GM15510 (cell line): ENCODE measurements around the gene PAPPA2.

Experiments used
- POLR2A ChIP-seq: IDR thresholded peaks from 3 replicates; pipeline ENCODE4 v1.6.1; 2011; ENCODE audit warnings: borderline replicate concordance; ENCODE audit not compliant: insufficient read length; ENCODE audit errors: extremely low read depth

The PAPPA2 gene, protein sequence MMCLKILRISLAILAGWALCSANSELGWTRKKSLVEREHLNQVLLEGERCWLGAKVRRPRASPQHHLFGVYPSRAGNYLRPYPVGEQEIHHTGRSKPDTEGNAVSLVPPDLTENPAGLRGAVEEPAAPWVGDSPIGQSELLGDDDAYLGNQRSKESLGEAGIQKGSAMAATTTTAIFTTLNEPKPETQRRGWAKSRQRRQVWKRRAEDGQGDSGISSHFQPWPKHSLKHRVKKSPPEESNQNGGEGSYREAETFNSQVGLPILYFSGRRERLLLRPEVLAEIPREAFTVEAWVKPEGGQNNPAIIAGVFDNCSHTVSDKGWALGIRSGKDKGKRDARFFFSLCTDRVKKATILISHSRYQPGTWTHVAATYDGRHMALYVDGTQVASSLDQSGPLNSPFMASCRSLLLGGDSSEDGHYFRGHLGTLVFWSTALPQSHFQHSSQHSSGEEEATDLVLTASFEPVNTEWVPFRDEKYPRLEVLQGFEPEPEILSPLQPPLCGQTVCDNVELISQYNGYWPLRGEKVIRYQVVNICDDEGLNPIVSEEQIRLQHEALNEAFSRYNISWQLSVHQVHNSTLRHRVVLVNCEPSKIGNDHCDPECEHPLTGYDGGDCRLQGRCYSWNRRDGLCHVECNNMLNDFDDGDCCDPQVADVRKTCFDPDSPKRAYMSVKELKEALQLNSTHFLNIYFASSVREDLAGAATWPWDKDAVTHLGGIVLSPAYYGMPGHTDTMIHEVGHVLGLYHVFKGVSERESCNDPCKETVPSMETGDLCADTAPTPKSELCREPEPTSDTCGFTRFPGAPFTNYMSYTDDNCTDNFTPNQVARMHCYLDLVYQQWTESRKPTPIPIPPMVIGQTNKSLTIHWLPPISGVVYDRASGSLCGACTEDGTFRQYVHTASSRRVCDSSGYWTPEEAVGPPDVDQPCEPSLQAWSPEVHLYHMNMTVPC (N-terminal part only)

DNA sequence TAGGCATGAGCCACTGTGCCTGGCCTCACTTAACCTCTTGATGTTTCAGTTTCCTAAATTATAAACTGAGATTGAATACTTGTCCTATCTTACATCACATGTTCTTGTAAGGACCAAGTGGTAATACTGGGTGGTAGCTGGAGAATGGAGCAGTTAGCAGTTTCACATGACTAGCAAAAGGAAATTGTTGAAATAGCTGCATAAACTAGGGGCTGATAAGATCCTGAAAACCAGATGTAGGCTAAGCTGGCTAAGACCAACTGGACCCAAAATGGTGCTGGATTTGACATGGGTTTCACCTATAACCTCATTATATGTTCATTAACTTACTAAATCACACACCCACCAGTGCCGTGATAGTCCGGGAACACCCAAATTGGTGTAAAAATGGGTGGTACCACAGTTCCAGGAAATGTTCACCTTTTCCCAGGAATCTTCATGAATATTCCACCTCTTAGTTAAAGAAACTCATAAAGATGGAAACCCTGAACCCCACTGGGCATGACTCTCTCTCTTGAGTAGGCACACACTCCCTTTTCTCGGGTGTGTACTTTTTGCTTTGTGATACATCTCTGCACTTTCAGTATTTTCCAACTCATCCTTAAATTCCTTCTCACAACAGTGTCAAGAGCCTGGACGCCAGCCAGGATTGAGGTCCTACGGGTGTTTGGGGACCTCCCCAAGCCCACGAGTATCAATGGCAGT lies at the start of gene PAPPA2:
PAPPA2 (plus strand) TSS at position 502 of the 705 bp plus-strand sequence. CDS start 93,148 bp downstream, outside the sequence.
- TF ChIP-seq POLR2A, result no peak

DNA sequence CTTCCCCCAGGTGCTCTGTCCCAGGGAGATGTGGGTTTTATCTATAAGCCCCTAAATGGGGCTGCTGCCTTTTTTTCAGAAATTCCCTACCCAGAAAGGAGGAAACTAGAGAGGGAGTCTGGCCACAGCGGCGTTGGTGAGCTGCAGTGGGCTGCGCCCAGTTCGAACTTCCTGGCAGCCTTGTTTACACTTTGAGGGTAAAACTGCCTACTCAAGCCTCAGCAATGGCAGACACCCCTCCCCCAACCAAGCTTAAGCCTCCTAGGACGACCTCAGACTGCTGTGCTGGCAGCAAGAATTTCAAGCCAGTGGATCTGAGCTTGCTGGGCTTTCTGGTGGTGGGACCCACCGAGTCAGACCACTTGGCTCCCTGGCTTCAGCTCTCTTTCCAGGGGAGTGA lies 46.2 kb upstream of the PAPPA2 start:
- no peak for TF ChIP-seq POLR2A

DNA sequence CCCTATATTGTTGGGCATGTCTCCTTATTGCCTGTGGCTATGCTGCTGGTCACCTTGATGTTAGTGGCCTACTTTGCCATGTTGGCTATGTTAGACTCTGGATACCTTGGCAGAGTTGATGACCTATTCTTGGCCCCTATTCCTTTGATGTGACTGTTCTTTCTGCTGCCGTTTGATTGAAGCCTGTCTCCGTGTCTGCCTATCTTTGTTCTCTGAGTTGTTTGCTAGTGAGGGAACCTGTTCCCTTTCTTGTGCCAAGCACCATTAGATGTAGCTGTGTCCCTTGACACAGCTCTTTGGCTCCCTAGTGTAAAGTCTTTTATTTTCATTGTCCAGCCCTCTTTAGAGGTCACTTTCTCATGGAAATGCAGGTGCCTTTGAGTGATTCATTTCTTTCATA lies 28.7 kb upstream of the PAPPA2 start:
- TF ChIP-seq POLR2A, result no peak

DNA sequence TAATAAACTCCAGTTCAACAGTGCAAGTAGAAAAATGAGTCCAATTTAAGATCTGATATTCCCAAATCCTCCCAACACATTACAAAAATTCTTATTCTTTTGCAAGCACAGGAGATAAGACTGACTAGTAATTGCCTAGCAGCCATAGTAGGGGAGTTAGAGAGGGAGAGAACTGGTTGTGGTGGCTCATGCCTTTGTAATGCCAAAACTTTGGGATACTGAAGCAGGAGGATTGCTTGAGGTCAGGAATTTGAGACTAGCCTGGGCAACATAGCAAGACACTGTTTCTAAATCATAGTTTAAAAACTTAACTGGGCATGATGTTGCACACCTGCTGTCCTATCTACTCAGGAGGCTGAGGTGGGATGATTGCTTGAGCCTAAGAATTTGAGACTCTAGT lies 26.7 kb upstream of the PAPPA2 start:
- no peak for TF ChIP-seq POLR2A

DNA sequence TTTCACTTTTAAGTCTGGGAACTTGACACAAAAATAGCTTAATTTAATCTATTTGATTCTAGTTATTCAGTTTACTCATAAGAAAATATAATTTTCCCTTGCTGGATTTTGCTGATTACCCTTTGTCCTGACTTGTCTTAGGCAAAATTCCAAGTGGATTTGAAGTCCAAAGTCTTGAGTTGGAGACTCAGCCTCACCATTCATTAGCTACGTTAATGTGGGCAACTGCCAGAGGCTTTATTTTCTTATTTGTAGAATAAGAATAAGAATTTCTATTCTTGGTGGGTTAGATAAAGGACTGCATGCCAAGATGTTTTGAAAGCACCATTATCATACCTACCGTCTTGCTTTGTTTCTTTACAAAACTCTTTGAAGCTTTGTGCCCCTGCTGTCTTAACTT lies 22.8 kb upstream of the PAPPA2 start:
- TF ChIP-seq POLR2A, result no peak

DNA sequence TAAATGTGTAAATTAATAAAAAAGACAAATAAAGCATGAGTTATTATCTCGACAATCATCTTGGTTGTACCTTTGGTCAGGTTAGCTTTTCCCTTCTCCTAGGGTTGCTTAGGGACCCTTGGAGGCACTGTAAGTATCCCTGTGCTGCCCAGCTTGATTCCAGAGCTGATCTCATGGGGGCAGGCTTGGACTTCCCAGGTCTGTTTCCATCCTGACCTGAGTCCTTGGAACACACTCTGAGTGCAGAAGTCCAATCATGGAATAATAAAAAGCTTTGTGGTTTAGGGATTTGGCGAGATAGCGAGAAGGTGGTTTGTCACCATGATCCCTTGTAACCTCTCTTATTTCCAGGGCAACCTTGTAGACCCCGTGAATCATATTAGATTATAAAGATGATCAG lies 18.7 kb upstream of the PAPPA2 start:
- no peak for TF ChIP-seq POLR2A

DNA sequence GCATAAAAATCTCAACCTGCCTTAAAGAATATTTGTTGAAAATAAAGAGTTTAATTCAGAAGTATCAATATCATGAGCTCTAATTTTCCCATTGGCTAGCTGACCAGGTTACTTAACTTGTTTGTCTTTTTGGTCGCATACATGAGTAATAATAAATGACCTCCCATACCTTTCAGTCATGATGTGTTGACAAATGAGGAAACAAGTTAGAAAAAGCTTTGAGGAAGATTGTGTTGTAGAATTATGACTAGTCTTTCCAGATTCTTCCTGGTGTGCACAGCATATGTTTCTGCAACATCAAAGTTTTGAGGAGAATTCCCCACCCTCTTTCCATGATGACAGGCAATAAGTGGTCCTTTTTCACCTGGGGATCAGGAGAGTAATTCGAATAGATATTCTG lies 17.6 kb upstream of the PAPPA2 start:
- no peak for TF ChIP-seq POLR2A

DNA sequence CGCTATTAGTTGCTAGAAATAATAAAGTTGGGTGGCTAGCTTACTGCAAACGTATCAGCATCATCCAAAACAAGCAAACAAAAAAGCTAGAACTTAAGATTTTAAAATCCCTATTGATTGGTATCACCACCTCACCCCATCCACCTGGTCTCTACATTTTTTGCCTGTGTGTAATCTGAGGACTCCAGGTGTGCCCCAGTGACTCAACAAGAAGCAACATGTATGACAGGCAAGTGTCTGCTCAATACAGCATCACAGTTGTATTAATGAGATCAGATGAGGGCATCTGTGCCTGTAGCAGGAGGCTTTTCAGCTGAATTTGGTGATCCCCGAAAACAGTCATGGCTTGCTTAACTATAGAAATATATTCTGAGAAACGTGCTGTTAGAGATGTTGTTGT lies 14.6 kb upstream of the PAPPA2 start:
- TF ChIP-seq POLR2A, result no peak

DNA sequence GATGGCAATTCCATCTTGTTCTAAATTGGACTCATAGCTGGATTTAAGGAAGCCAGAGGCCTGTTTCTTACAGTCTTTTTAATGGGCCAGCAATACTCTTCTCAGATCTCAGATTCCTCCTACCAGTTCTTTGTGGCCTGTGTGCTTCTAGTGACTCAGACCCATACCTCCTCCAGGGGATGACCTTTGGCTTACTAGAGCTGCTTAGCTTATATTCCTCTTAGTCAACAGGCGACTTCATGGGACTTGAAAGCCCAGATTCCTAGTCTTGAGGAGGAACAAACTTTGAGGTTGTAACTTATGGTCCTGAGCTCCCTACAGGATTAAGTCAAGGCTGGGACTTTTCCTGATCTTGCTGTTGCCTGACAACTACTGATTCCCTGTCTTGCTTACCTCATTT lies 12.4 kb upstream of the PAPPA2 start:
- TF ChIP-seq POLR2A, result no peak

DNA sequence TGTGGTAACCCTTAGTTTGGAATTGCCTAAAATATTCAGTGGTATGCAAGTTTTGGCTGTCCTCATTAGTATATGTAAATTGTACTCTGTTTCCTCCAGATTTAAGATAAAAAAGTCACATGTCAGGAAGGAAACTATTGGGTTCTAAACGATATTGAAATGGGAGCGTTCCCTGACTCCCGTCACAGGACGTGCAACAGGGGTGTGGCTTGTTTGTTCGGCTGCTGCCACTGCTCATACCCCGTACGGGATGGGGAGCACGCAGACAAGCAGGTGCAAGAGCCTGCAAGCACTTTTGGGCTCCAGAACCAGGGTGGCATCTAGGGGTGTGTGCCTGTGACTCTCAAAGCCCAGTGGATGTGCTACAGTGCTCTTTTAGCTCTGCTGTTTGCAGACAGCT lies 6.2 kb upstream of the PAPPA2 start:
- no peak for TF ChIP-seq POLR2A

DNA sequence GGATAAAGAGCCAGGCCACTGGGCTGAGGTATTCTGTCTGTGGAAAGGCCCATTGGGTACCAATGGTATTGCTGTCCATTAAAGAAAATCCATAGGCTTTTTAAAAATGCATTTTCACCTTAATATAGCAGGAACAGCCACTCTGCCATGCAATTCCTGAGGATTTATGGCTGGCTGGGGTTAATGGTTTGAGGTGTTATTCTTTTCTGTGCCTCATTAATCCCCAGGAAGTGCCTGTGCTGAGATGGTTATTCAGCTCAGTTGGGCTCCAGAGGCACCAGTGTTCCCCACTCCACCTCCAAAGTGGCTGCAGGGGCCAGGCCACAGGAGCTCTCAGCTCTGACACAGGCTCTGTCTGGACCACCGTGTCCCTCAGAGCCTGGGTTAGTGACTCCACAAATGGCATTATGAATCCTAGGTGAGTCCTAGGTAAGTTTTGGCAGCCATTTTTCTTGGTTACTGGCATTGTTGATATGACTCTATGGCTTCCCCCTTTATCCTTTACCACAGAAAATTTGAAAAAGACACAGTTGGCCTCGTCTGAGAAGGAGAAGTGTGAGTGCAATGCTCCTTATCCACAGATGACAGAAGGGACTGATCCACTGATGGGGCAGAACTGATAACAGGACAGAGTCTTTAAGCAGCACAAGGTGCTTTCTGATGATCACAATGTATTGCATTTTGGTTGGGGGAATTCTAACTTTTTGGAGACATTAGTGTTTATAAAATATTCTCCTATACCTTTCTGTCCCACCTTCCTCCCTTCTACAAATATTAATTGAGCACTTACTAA lies 2.2 kb upstream of the PAPPA2 start:
- no peak for TF ChIP-seq POLR2A

DNA sequence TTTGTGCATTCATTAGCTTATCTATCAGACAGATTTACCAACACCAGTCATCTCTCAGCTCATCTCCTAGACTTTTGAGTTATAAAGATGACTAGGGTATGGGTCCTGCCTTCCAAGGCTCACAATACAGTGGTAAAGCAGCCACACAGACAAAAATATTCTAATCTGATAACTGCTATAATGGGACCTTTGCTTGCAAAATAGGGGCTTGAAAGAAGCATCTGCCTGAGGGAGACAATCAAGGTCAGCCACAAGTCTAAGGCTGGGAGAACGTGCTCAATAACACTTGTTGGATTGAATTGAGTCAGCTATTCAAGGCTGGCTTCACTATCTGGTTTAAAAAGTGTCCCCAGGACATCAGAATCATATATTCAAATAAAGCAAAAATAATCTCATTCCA lies 1.4 kb upstream of the PAPPA2 start:
- no peak for TF ChIP-seq POLR2A

DNA sequence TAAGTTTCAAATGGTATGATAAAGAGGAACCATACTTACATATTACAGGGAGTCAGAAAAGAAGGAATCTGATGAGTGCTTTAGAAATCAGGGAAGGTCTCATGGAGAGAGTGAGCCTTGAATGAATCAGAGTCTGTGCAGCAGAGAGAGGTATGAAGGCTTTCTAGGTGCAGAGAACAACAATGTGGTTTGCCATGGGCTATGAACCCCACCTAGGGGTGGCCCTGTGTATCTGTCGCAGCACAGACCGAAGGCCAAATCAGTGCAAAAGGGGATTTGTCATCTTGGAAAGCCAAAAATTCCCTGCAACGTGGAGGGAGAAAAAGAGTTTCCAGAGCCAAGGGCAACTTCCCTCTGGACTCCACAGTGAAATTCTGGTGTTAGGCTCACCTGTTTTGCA lies 3.5 kb downstream of the PAPPA2 start:
- no peak for TF ChIP-seq POLR2A

DNA sequence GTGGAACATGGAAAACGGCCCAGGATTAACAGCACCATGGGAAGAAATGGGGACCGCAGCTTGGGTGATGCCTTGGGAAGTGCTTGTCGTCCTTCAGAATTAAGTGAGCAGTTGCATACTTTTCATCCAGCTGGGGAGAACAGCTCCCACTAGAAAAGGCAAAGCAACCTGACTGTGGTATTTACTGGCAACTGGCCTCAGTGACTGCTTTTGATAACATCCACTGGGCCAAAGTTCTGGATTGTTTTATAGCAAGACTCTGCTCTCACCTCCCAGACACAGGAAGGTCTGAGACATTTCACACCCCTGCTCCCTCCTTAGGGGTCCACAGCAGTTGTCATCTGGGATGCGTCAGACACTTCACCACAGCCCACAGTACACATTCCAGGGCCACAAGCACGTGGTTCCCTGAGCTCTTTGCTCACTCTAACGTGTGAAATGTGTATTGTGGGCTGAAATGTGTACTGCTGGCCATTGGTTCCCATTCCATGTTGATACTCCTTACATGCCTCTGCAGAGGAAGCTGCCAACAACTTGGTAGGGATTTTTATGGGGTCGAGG lies 6.6 kb downstream of the PAPPA2 start:
- TF ChIP-seq POLR2A, result no peak
